SK-N-SH treated with all-trans-retinoic acid at 6 μM for 48 hours (cell line): ENCODE measurements around the gene TTC7B.

Experiments used
- ATAC-seq: fragments of 200-7000 bp; cut with Tn5 transposase; 3 replicates; pipeline ENCODE4 v1.9.1; 2020; ENCODE audit warnings: mild to moderate bottlenecking, moderate library complexity
- BACH2 ChIP-seq: fragments of 250-450 bp; sonication (Bioruptor Pico); IDR thresholded peaks from 2 replicates; pipeline ENCODE4 v1.9.0; 2021; ENCODE audit warnings: mild to moderate bottlenecking, borderline replicate concordance
- CREB5 ChIP-seq: fragments of 250-450 bp; sonication (Bioruptor Pico); IDR thresholded peaks from 2 replicates; pipeline ENCODE4 v1.5.1; 2020; ENCODE audit warnings: low read depth, mild to moderate bottlenecking, moderate library complexity
- CSDC2 ChIP-seq: fragments of 250-450 bp; sonication (Bioruptor Pico); IDR thresholded peaks from 2 replicates; pipeline ENCODE4 v1.5.0; 2020; ENCODE audit warnings: mild to moderate bottlenecking, moderate library complexity
- CSRNP3 ChIP-seq: fragments of 250-450 bp; sonication (Bioruptor Pico); IDR thresholded peaks from 2 replicates; pipeline ENCODE4 v1.5.1; 2021; ENCODE audit warnings: mild to moderate bottlenecking, moderate library complexity
- ISL1 ChIP-seq: fragments of 250-450 bp; sonication (Bioruptor Pico); IDR thresholded peaks from 2 replicates; pipeline ENCODE4 v2.1.2; 2022; ENCODE audit warnings: mild to moderate bottlenecking, moderate library complexity
- OSR1 ChIP-seq: fragments of 250-450 bp; sonication (Bioruptor Pico); IDR thresholded peaks from 2 replicates; pipeline ENCODE4 v1.8.0; 2022; ENCODE audit warnings: moderate library complexity, mild to moderate bottlenecking, inconsistent platforms
- PATZ1 ChIP-seq: fragments of 250-450 bp; sonication (Bioruptor Pico); IDR thresholded peaks from 2 replicates; pipeline ENCODE4 v1.8.0; 2020; ENCODE audit warnings: mild to moderate bottlenecking, moderate library complexity, borderline replicate concordance
- POU6F1 ChIP-seq: fragments of 250-450 bp; sonication (Bioruptor Pico); IDR thresholded peaks from 2 replicates; pipeline ENCODE4 v1.8.0; 2021; ENCODE audit warnings: low read depth, mild to moderate bottlenecking, moderate library complexity, borderline replicate concordance
- PPARA ChIP-seq: fragments of 250-450 bp; sonication (Bioruptor Pico); IDR thresholded peaks from 2 replicates; pipeline ENCODE4 v1.5.0; 2020; ENCODE audit warnings: mild to moderate bottlenecking, borderline replicate concordance
- RARB ChIP-seq: fragments of 250-450 bp; sonication (Bioruptor Pico); IDR thresholded peaks from 2 replicates; pipeline ENCODE4 v1.8.0; 2021; ENCODE audit warnings: mild to moderate bottlenecking, moderate library complexity
- SNAI2 ChIP-seq: fragments of 250-450 bp; sonication (Bioruptor Pico); IDR thresholded peaks from 2 replicates; pipeline ENCODE4 v1.5.0; 2020; ENCODE audit warnings: mild to moderate bottlenecking, moderate library complexity
- TCF4 ChIP-seq: fragments of 250-450 bp; sonication (Bioruptor Pico); IDR thresholded peaks from 2 replicates; pipeline ENCODE4 v1.8.0; 2021; ENCODE audit warnings: mild to moderate bottlenecking, moderate library complexity, borderline replicate concordance
- TSHZ2 ChIP-seq: fragments of 250-450 bp; sonication (Bioruptor Pico); IDR thresholded peaks from 2 replicates; pipeline ENCODE4 v1.5.0; 2020; ENCODE audit warnings: mild to moderate bottlenecking, moderate library complexity
- ZFP3 ChIP-seq: fragments of 250-450 bp; sonication (Bioruptor Pico); IDR thresholded peaks from 2 replicates; pipeline ENCODE4 v1.5.0; 2020; ENCODE audit warnings: mild to moderate bottlenecking, moderate library complexity
- ZNF565 ChIP-seq: fragments of 450-650 bp; formaldehyde crosslinking; conservative IDR thresholded peaks from 2 replicates; pipeline ENCODE4 v1.5.0; 2020; ENCODE audit warnings: low read depth, mild to moderate bottlenecking, moderate library complexity
- ZNF70 ChIP-seq: fragments of 450-650 bp; formaldehyde crosslinking; IDR thresholded peaks from 2 replicates; pipeline ENCODE4 v1.5.0; 2020; ENCODE audit warnings: mild to moderate bottlenecking, moderate library complexity

Gene TTC7B

GRCh38 chr14:90483117-90483516, 333.1 kb downstream of the TTC7B start:
- ATAC-seq: no peak
- TF ChIP-seq BACH2 (CRISPR knock-in tag) (no peak), ISL1 (CRISPR knock-in tag) (no peak), ZFP3 (CRISPR knock-in tag) (no peak), CSDC2 (CRISPR knock-in tag) (no peak), OSR1 (CRISPR knock-in tag) (no peak), CREB5 (CRISPR knock-in tag) (no peak), RARB (CRISPR knock-in tag) (no peak), PPARA (no peak)

- TF ChIP-seq PATZ1 (CRISPR knock-in tag) (no peak), ZNF70 (CRISPR knock-in tag) (no peak), TSHZ2 (CRISPR knock-in tag) (no peak), BACH2 (CRISPR knock-in tag) (no peak), SNAI2 (CRISPR knock-in tag) (no peak), POU6F1 (CRISPR knock-in tag) (no peak), ZNF565 (CRISPR knock-in tag) (no peak), ISL1 (CRISPR knock-in tag) (no peak), ZFP3 (CRISPR knock-in tag) (no peak), CSRNP3 (CRISPR knock-in tag) (no peak), TCF4 (no peak)
- ATAC-seq: no peak
These were observed 340.9 kb downstream of the TTC7B start for GRCh38 chr14:90475298-90475697.
